GM12875 (cell line): ENCODE results near the gene PGPEP1.

ENCODE experiments used
- H3K4me3 ChIP-seq: one replicate; pipeline ENCODE4 v1.5.1; 2011; ENCODE audit warnings: low read depth, low read length, control low read depth
- TF ChIP-seq, protein P1 (sequence below): IDR thresholded peaks from 2 replicates; pipeline ENCODE4 v1.5.1; 2011; ENCODE audit warnings: low read depth, mild to moderate bottlenecking, control low read depth, inconsistent platforms, low read length, moderate library complexity, borderline replicate concordance; ENCODE audit not compliant: insufficient read depth

PGPEP1 gene

DNA sequence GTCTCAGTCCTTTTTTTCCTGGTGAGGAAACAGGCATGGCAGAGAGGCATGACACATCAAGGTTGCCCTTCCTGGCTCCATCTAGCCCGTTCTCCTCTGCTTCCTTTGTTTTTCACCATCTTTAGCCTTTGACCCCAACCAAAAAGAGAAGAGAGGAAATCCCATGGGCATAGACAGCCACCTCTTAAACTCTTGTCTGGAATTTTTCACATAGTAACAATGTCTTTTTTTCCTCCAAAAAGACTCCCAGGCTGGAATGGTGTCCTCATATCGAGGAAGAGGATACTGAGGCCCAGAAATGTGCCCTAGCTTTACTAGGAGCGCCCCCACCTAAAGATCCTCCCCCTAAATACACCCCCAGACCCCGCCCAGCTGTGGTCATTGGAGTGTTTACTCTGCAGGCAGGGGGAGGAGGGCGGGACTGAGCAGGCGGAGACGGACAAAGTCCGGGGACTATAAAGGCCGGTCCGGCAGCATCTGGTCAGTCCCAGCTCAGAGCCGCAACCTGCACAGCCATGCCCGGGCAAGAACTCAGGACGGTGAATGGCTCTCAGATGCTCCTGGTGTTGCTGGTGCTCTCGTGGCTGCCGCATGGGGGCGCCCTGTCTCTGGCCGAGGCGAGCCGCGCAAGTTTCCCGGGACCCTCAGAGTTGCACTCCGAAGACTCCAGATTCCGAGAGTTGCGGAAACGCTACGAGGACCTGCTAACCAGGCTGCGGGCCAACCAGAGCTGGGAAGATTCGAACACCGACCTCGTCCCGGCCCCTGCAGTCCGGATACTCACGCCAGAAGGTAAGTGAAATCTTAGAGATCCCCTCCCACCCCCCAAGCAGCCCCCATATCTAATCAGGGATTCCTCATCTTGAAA lies 45.5 kb downstream of the PGPEP1 start, which contains the start of gene GDF15:
Gene GDF15 (plus strand): TSS at position 484 of the 868 bp plus-strand sequence. CDS start 32 bp downstream, at position 516.
- no peak within 1 kb of the TSS for H3K4me3 ChIP-seq
- TF ChIP-seq, protein P1, sequence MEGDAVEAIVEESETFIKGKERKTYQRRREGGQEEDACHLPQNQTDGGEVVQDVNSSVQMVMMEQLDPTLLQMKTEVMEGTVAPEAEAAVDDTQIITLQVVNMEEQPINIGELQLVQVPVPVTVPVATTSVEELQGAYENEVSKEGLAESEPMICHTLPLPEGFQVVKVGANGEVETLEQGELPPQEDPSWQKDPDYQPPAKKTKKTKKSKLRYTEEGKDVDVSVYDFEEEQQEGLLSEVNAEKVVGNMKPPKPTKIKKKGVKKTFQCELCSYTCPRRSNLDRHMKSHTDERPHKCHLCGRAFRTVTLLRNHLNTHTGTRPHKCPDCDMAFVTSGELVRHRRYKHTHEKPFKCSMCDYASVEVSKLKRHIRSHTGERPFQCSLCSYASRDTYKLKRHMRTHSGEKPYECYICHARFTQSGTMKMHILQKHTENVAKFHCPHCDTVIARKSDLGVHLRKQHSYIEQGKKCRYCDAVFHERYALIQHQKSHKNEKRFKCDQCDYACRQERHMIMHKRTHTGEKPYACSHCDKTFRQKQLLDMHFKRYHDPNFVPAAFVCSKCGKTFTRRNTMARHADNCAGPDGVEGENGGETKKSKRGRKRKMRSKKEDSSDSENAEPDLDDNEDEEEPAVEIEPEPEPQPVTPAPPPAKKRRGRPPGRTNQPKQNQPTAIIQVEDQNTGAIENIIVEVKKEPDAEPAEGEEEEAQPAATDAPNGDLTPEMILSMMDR: peak; percentile 77

DNA sequence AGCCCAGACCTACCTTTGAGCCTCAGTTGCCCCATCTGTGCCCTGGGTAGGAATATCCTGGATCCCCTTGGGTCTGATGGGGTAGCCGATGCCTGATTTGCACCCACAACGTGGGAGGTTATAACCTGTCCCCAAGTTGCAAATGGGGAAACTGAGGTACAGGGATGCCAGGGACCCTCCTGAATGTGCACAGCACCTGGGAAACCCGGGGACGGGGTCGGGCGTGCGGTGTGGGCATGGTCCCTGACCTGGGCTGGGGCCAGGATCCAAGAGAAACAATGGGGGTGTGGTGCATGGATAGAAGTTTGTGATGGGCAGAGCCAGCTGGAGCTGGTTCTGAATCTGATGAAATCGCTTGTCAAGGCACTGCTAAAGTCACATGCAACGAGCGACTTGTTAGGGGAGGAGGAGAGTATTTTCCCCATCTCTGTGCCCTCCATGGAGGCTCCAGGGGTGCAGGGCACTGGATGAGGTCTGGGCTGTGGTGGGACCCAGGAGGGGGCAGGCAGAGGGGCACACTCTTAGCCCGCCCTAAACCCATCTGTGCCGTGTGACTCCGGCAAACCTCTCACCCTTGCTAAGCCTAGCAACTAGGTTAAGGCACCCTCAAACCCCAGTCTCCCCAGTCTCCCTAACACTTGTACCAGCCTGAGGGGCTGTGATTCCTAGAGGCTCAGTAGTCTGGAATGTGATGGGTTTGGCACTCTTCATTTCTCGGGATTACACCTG lies 46.3 kb downstream of the PGPEP1 start:
- TF ChIP-seq, protein P1: no peak
- no peak overlapping the region for H3K4me3 ChIP-seq

DNA sequence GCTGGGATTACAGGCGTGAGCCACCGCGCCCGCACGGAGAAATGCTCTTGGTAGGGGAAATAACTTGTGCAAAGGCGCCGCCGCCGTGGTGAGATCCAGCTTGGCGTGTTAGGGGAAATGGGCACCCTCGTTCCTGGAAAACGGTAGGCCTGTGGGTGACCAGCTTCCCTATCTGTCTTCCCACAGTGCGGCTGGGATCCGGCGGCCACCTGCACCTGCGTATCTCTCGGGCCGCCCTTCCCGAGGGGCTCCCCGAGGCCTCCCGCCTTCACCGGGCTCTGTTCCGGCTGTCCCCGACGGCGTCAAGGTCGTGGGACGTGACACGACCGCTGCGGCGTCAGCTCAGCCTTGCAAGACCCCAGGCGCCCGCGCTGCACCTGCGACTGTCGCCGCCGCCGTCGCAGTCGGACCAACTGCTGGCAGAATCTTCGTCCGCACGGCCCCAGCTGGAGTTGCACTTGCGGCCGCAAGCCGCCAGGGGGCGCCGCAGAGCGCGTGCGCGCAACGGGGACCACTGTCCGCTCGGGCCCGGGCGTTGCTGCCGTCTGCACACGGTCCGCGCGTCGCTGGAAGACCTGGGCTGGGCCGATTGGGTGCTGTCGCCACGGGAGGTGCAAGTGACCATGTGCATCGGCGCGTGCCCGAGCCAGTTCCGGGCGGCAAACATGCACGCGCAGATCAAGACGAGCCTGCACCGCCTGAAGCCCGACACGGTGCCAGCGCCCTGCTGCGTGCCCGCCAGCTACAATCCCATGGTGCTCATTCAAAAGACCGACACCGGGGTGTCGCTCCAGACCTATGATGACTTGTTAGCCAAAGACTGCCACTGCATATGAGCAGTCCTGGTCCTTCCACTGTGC lies 47.9 kb downstream of the PGPEP1 start:
- peak overlapping the region; percentile 40 for H3K4me3 ChIP-seq
- TF ChIP-seq, protein P1: peak; percentile 100

DNA sequence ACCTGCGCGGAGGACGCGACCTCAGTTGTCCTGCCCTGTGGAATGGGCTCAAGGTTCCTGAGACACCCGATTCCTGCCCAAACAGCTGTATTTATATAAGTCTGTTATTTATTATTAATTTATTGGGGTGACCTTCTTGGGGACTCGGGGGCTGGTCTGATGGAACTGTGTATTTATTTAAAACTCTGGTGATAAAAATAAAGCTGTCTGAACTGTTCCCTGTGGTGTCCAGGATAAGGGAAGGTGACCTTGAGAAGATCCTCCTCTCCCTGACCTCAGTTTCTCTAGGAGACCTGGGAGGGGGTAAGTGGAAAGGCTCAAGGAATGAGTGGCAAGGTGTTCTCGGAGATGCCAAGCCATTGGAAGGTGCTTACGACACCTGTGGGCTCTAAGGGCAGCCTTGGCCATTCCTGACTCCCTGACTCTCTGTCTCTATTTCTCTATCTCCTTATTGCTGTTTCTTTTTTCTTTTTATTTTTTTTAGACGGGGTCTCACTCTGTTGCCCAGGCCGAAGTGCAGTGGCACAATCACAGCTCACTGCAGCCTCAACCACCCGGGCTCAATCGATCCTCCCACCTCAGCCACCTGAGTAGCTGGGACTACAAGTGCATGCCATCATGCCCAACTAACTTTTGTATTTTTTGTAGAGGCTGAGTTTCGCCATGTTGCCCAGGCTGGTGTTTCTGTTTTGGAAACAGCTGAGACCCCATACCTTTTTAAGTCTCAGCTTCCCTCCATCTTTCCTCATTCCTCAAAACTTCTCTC lies 48.7 kb downstream of the PGPEP1 start:
- H3K4me3 ChIP-seq: no peak overlapping the region

DNA sequence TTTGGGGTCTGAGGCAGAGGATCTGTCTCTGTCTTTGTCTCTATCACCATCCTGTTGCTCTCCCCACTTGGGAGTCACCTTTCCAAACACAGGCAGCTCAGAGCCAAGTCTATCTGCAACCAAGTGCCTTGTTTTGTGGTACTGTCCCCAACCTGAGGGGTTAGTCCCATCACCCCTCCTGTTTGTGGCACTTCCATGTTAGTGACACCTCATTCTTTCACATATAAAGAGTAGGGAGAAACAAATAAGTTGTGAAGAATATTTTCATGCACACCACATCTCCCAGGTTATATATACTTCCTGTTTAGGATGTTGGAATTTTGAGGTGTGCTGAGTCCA lies 49.3 kb downstream of the PGPEP1 start:
- no peak overlapping the region for H3K4me3 ChIP-seq
- TF ChIP-seq, protein P1: no peak

More for the DNA sequence above, 48.7 kb downstream of the PGPEP1 start:
- TF ChIP-seq, protein P1: no peak
